Suprapubic skin (tissue), 4 donors: ENCODE measurements around the gene GATAD2B.

Experiments
- EP300 ChIP-seq: sonication (generic); formaldehyde crosslinking; IDR thresholded peaks from one replicate; pipeline ENCODE4 v1.6.1; 2017; ENCODE audit warnings: antibody characterized with exemption
- POLR2A ChIP-seq, 2 donors: fragments of 450-650 bp; IDR thresholded peaks; one replicate each; pipeline ENCODE4 v1.6.1; 2017; ENCODE audit warnings: antibody characterized with exemption in 2 of 2, mild to moderate bottlenecking in 2 of 2, moderate library complexity in 2 of 2
- POLR2AphosphoS5 ChIP-seq, 3 donors: sonication (generic); formaldehyde crosslinking; IDR thresholded peaks; one replicate each; pipeline ENCODE4 v1.6.1; 2017; ENCODE audit warnings: antibody characterized with exemption in 3 of 3
- TF ChIP-seq, protein P1 (sequence below), 2 donors: fragments of 200-600 bp in 1 of 2; fragments of 450-650 bp in 1 of 2; sonication (generic) in 1 of 2; IDR thresholded peaks; one replicate each; pipeline ENCODE4 v1.5.1; 2016 to 2019; ENCODE audit warnings: antibody characterized with exemption in 2 of 2, mild to moderate bottlenecking in 1 of 2, moderate library complexity in 1 of 2

DNA sequence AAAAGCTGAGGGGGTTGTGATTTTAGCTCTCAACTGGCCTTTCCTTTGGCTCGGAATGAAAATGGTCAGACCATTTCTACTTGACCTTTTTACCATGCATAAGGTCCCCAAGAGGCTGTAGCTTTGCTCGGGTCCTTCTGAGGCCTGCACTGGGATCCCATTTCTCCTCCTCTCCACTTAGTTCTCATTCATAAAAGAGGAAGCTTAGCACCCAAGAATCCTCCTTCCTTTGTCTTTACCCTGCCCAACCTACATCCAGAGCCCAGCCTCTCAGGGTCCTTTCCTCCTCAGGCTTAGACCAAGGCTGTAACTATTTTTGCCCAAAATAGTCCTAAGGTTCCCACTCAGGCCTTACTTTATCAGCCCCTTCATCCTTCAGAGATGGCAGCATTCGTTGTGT lies 153.6 kb downstream of the GATAD2B start:
- TF ChIP-seq, protein P1, sequence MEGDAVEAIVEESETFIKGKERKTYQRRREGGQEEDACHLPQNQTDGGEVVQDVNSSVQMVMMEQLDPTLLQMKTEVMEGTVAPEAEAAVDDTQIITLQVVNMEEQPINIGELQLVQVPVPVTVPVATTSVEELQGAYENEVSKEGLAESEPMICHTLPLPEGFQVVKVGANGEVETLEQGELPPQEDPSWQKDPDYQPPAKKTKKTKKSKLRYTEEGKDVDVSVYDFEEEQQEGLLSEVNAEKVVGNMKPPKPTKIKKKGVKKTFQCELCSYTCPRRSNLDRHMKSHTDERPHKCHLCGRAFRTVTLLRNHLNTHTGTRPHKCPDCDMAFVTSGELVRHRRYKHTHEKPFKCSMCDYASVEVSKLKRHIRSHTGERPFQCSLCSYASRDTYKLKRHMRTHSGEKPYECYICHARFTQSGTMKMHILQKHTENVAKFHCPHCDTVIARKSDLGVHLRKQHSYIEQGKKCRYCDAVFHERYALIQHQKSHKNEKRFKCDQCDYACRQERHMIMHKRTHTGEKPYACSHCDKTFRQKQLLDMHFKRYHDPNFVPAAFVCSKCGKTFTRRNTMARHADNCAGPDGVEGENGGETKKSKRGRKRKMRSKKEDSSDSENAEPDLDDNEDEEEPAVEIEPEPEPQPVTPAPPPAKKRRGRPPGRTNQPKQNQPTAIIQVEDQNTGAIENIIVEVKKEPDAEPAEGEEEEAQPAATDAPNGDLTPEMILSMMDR (IDR thresholded peaks at IDR 0.05) = no peak
- TF ChIP-seq POLR2A (IDR thresholded peaks at IDR 0.05) (no peak), POLR2AphosphoS5 (IDR thresholded peaks at IDR 0.05) (no peak), EP300 (no peak)
